Upper lobe of left lung (tissue), 4 donors: ENCODE measurements around the gene RBMS1.

Source experiments
- EP300 ChIP-seq, 4 donors: sonication (generic); formaldehyde crosslinking; IDR thresholded peaks; one replicate each; pipeline ENCODE4 v1.5.1; 2017; ENCODE audit warnings: antibody characterized with exemption in 4 of 4, control low read depth in 2 of 4
- POLR2A ChIP-seq, 4 donors: fragments of 450-650 bp; IDR thresholded peaks; one replicate each; pipeline ENCODE4 v1.5.1; 2016 to 2017; ENCODE audit warnings: antibody characterized with exemption in 4 of 4, mild to moderate bottlenecking in 2 of 4
- POLR2AphosphoS5 ChIP-seq, 2 donors: sonication (generic); formaldehyde crosslinking; IDR thresholded peaks; one replicate each; pipeline ENCODE4 v1.5.1; 2017; ENCODE audit warnings: antibody characterized with exemption in 2 of 2
- TF ChIP-seq, protein P1 (sequence below), 6 experiments: fragments of 450-650 bp in 4 of 6; fragments of 200-600 bp in 2 of 6; sonication (generic) in 2 of 6; IDR thresholded peaks; one replicate each; pipeline ENCODE4 v1.5.1; 2016 to 2019; ENCODE audit warnings: antibody characterized with exemption in 6 of 6

DNA sequence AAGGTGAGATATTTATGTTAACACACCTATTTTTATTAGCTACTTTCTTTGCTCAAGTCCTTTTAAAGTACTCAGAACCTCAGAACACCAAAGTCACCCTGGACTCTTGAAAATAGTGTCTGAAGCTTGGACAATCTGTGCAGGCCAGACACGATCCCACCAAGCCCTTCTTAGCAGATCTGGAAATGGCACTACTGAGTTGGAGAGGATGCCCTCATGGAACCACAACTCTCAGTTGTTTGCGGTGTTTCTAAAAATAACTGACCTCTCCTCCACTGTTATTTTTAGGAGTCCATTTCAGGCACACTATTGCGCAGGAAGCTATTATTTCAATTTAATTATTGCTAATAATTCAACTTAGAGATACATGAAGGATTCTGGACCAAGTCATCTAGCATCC, 190.1 kb downstream of the RBMS1 start:
- TF ChIP-seq POLR2A (IDR thresholded peaks at IDR 0.05) = no peak
- TF ChIP-seq, protein P1, sequence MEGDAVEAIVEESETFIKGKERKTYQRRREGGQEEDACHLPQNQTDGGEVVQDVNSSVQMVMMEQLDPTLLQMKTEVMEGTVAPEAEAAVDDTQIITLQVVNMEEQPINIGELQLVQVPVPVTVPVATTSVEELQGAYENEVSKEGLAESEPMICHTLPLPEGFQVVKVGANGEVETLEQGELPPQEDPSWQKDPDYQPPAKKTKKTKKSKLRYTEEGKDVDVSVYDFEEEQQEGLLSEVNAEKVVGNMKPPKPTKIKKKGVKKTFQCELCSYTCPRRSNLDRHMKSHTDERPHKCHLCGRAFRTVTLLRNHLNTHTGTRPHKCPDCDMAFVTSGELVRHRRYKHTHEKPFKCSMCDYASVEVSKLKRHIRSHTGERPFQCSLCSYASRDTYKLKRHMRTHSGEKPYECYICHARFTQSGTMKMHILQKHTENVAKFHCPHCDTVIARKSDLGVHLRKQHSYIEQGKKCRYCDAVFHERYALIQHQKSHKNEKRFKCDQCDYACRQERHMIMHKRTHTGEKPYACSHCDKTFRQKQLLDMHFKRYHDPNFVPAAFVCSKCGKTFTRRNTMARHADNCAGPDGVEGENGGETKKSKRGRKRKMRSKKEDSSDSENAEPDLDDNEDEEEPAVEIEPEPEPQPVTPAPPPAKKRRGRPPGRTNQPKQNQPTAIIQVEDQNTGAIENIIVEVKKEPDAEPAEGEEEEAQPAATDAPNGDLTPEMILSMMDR (IDR thresholded peaks at IDR 0.05) = no peak
- no peak for TF ChIP-seq POLR2AphosphoS5 (IDR thresholded peaks at IDR 0.05)
- no peak for TF ChIP-seq EP300 (IDR thresholded peaks at IDR 0.05)
